NB4 (cell line): ENCODE measurements around the gene CD36.

ENCODE experiments used
- MAX ChIP-seq: IDR thresholded peaks from 2 replicates; pipeline ENCODE4 v1.6.1; 2011; ENCODE audit warnings: low read depth, low read length
- POLR2A ChIP-seq: IDR thresholded peaks from 2 replicates; pipeline ENCODE4 v1.6.1; 2011; ENCODE audit warnings: mild to moderate bottlenecking; ENCODE audit not compliant: insufficient read length; ENCODE audit errors: extremely low read depth

- TF ChIP-seq MAX (no peak), POLR2A (no peak)
Observed at GRCh38 chr7:80593869-80594586, 44.4 kb upstream of the CD36 start.
